PC-9 (cell line): ENCODE measurements around the gene RRP1. TPM values are rescaled to one million over a fixed set of nuclear protein-coding genes. Genes with fewer than 3 reads are reported as not detected.

ENCODE experiments used
- BruUV-seq: library from RNA; stranded (reverse); fragments of 400-500 nt; replicated peaks from 2 replicates; lab custom pipeline; 2021; lab: Mats Ljungman, UMichigan
- CTCF ChIA-PET: fragments of 300-600 bp; sonication (Branson Sonifier 250); formaldehyde crosslinking; loops from one replicate; lab custom pipeline; 2022; ENCODE audit warnings: antibody characterized with exemption; lab: Charles Lee
- POLR2A ChIA-PET: fragments of 300-600 bp; sonication (Branson Sonifier 250); formaldehyde crosslinking; loops from one replicate; lab custom pipeline; 2022; ENCODE audit warnings: antibody characterized with exemption; ENCODE audit not compliant: unreplicated experiment; lab: Charles Lee
- DNase-seq, 2 experiments: peaks; one replicate each; pipeline versions ENCODE4 v3.0.0 to v3.0.0-alpha.2; 2015 to 2022; ENCODE audit warnings: mixed read lengths in 1 of 2
- H2AFZ ChIP-seq: fragments of 200-600 bp; sonication (generic); 2 replicates; pipeline ENCODE4 v1.8.1; 2017; ENCODE audit warnings: antibody characterized with exemption
- H3F3A ChIP-seq: fragments of 200-600 bp; sonication (generic); 2 replicates; pipeline ENCODE4 v1.8.1; 2017; ENCODE audit warnings: antibody characterized with exemption, mild to moderate bottlenecking, low read depth; ENCODE audit not compliant: insufficient read depth
- H3K27ac ChIP-seq: fragments of 200-600 bp; sonication (generic); 2 replicates; pipeline ENCODE4 v1.6.1; 2016; ENCODE audit warnings: mixed run types
- H3K27me3 ChIP-seq: fragments of 200-600 bp; sonication (generic); 2 replicates; pipeline ENCODE4 v1.6.1; 2016; ENCODE audit warnings: low read depth, mixed run types; ENCODE audit not compliant: insufficient read depth
- H3K36me3 ChIP-seq: fragments of 200-600 bp; sonication (generic); 2 replicates; pipeline ENCODE4 v1.6.1; 2016; ENCODE audit warnings: low read depth, mixed run types
- H3K4me1 ChIP-seq: fragments of 200-600 bp; sonication (generic); replicated peaks from 2 replicates; pipeline ENCODE4 v1.6.1; 2016; ENCODE audit warnings: mixed run types; ENCODE audit not compliant: insufficient read depth
- H3K4me2 ChIP-seq: fragments of 200-600 bp; sonication (generic); 2 replicates; pipeline ENCODE4 v1.6.1; 2017; ENCODE audit warnings: mixed run types
- H3K4me3 ChIP-seq: fragments of 200-600 bp; sonication (generic); 2 replicates; pipeline ENCODE4 v1.6.1; 2016; ENCODE audit warnings: mixed run types
- H3K79me2 ChIP-seq: fragments of 200-600 bp; sonication (generic); 2 replicates; pipeline ENCODE4 v1.6.1; 2017; ENCODE audit warnings: low read depth, mixed run types
- H3K9me2 ChIP-seq: fragments of 200-600 bp; sonication (generic); 2 replicates; pipeline ENCODE4 v1.8.1; 2017; ENCODE audit warnings: mild to moderate bottlenecking; ENCODE audit not compliant: insufficient read depth
- H3K9me3 ChIP-seq: fragments of 200-600 bp; sonication (generic); 2 replicates; pipeline ENCODE4 v1.8.1; 2016; ENCODE audit warnings: low read depth; ENCODE audit not compliant: insufficient read depth
- H4K20me1 ChIP-seq: fragments of 200-600 bp; sonication (generic); 2 replicates; pipeline ENCODE4 v1.8.1; 2017; ENCODE audit not compliant: insufficient read depth
- EZH2 ChIP-seq: fragments of 200-600 bp; sonication (generic); IDR thresholded peaks from 2 replicates; pipeline ENCODE4 v1.8.0; 2017; ENCODE audit warnings: antibody characterized with exemption, low read depth
- intact Hi-C: fragments of 100-400 bp; cut with micrococcal nuclease; formaldehyde crosslinking; loops from one replicate; pipeline ENCODE4 v1.10.0; 2022; ENCODE audit not compliant: unreplicated experiment
- total RNA-seq: library from RNA; stranded (reverse); gene quantifications from 2 replicates; pipeline ENCODE4 v1.2.3, GENCODE V29; 2021
- TF ChIP-seq, protein P1 (sequence below): fragments of 200-600 bp; sonication (generic); conservative IDR thresholded peaks from 2 replicates; pipeline ENCODE4 v1.6.1; 2017; ENCODE audit warnings: mixed run types, antibody characterized with exemption, mild to moderate bottlenecking, moderate library complexity

The RRP1 gene
- total RNA-seq, 1 experiment from 2014 or later: 24.9 TPM

DNA sequence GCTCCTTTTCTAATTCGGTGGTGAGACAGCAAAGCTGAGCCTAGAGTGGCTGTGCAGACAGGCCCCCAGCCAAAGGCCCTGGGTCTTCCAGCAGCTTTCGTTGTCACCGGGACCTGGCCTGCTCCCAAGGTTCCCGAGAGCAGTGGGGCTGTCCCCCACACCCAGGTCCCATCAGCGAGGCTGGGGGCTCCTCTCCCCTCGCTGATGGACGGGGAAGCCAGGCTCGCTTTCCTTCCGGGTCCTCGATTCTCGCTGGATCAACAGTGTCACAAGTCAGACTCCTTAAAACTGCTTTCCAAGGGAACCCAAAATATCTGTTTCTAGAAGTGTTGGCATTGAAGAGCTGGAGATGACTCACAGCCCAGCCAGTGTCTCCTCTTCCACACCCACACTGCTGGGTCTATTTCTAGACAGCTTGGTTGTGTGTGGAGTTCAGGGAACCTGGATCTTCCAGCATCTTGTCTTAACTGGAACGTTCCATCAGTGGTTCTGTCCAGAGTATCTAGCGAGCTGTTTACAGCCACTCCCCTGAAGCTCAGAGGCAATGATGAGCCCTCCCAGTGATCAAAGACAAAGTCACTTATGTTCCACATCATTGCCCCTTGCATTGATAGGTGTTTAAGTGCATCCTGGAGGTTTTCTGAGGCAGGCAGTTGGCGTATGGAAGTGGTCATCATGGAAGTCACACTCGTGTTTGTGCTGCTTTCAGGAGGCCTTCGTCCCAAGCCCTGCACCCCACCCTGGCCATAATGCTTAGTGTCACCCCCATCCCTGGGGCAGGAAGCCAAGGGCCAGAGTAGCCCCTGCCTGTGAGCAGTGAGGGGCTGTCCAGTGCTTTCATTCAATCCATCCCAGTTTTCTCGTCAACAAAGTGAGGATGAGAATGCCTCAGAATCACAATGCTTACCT is 35.2 kb downstream of the RRP1 start:
- Histone ChIP-seq H3K4me1 (no peaks in the 10 kb centered on the region), H3K4me2 (no peak overlapping the region), H3K4me3 (no peak overlapping the region), H3K36me3 (no peaks in the 10 kb centered on the region), H3K79me2 (no peaks in the 10 kb centered on the region), H3K27me3 (no peaks in the 10 kb centered on the region; the same call in 1 of the 2 replicates), H3F3A (no peaks in the 10 kb centered on the region; the same call in 1 of the 2 replicates), H4K20me1 (no peaks in the 10 kb centered on the region), H2AFZ (no peak overlapping the region), H3K9me2 (no peaks in the 10 kb centered on the region), H3K27ac (no peak overlapping the region), H3K9me3 (no peaks in the 10 kb centered on the region)
- TF ChIP-seq, protein P1, sequence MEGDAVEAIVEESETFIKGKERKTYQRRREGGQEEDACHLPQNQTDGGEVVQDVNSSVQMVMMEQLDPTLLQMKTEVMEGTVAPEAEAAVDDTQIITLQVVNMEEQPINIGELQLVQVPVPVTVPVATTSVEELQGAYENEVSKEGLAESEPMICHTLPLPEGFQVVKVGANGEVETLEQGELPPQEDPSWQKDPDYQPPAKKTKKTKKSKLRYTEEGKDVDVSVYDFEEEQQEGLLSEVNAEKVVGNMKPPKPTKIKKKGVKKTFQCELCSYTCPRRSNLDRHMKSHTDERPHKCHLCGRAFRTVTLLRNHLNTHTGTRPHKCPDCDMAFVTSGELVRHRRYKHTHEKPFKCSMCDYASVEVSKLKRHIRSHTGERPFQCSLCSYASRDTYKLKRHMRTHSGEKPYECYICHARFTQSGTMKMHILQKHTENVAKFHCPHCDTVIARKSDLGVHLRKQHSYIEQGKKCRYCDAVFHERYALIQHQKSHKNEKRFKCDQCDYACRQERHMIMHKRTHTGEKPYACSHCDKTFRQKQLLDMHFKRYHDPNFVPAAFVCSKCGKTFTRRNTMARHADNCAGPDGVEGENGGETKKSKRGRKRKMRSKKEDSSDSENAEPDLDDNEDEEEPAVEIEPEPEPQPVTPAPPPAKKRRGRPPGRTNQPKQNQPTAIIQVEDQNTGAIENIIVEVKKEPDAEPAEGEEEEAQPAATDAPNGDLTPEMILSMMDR: no peak
- TF ChIP-seq EZH2: no peak
- BruUV-seq: no TSS peak
- ChIA-PET CTCF (interaction anchor here (0.6 kb wide), 1 partner anchor 42 kb away, joined by 9 read pairs; no protein-coding TSS in a partner anchor), POLR2A (interaction anchor here (0.5 kb wide), 1 partner anchor 66 kb away, joined by 12 read pairs; no protein-coding TSS in a partner anchor)
- no peak for DNase-seq
- intact Hi-C loops: no loop called here

DNA sequence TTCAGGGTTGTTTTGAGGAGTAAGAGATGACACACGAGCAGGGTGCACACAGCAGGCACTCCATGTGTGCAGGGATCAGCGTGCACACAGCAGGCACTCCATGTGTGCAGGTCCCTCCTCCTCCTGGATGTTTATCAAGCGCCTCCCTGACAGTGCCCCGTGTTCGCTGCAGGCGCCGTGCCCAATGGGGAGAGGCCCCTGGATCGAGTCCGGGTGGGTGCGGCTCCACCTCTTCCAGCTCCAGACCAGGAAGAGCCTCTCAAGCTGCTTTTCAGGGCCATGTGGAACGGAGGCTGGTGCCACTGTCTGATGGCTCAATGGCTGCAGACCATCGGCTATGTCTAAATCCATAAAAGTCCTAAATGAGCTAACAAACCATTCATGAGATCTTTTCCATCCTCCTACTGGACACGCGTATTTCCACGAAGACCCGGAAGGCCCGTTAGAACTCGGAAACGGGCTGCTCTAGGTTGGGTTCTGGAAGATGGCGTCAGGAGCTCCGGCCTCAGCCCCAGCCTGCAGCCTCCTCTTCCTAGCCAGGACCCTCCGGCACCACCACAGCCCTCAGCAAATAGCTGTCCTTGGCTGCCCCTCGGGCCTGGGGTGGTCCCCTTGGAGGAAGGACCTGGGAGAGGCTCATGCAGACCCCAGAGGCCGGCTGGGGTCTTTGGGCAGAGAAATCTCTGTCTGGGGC is 36.0 kb downstream of the RRP1 start:
- Histone ChIP-seq H2AFZ (no peak overlapping the region), H3K9me2 (no peaks in the 10 kb centered on the region), H3K4me1 (no peaks in the 10 kb centered on the region), H3K79me2 (no peaks in the 10 kb centered on the region), H3K27me3 (peaks cover under 1% of the 10 kb centered on the region; the same call in 1 of the 2 replicates), H3K4me3 (no peak overlapping the region), H4K20me1 (no peaks in the 10 kb centered on the region), H3F3A (no peaks in the 10 kb centered on the region; the same call in 1 of the 2 replicates), H3K36me3 (no peaks in the 10 kb centered on the region), H3K4me2 (no peak overlapping the region), H3K27ac (no peak overlapping the region), H3K9me3 (no peaks in the 10 kb centered on the region)
- intact Hi-C loops: no loop called here
- no peak for DNase-seq
- ChIA-PET POLR2A (interaction anchor here (0.5 to 0.6 kb wide), 2 partner anchors 65 to 228 kb away, joined by 4 to 12 read pairs; no protein-coding TSS in a partner anchor), CTCF (no interaction called here)
- no TSS peak for BruUV-seq
- TF ChIP-seq, protein P1: no peak
- no peak for TF ChIP-seq EZH2

DNA sequence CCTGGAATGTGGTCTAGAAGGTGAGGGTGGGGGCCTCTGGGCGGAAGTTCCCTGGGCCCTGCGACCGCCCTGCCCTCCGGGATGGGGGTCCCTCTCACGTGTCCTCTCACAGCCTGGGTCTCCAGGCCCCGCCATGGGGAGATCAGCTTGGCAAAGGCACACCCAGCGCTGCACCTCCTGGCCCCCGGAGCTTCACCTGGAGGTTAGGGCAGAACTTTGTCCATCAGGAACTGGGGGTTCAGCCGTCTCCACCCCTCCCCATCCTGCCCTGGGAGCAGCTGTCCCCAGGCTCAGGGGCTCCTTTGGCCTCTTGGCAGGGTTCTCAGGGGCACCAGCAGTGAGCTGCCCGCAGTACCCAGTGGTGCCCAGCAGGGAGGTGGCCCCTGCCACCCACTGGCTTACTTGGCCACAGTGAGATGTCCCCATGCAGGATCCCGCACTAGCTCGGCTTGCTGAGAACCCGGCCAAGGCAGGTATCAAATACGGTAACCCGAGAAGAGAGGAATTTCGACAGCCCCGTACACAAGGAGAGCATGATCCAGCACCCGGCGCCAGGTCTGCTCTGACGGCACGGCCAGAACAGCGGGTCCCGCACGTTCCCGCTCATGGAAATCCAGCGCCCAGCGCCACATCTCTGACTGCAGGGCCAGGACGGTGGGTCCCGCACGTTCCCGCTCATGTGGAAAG is 36.7 kb downstream of the RRP1 start:
- Histone ChIP-seq H3K27ac (no peak overlapping the region), H3K4me2 (no peak overlapping the region), H2AFZ (no peak overlapping the region), H3K36me3 (no peaks in the 10 kb centered on the region), H3K79me2 (no peaks in the 10 kb centered on the region), H3K4me1 (no peaks in the 10 kb centered on the region), H3F3A (no peaks in the 10 kb centered on the region; the same call in 1 of the 2 replicates), H4K20me1 (no peaks in the 10 kb centered on the region), H3K27me3 (peaks cover 3% of the 10 kb centered on the region; the same call in 1 of the 2 replicates), H3K9me3 (no peaks in the 10 kb centered on the region), H3K4me3 (no peak overlapping the region), H3K9me2 (no peaks in the 10 kb centered on the region)
- intact Hi-C loops: no loop called here
- CTCF ChIA-PET: no interaction called here
- peak in 1 of 2 experiments; percentile 22 for DNase-seq
- POLR2A ChIA-PET: interaction anchor here (0.6 kb wide), 1 partner anchor 228 kb away, joined by 4 read pairs; no protein-coding TSS in a partner anchor
- TF ChIP-seq EZH2: no peak
- TF ChIP-seq, protein P1: peak; percentile 41; the same call in 1 of the 2 replicates
- BruUV-seq: no TSS peak
